Epithelial cell of prostate (primary cell): Measurements from ENCODE around the gene OR51B5.
"Not testable (repeated sequence)": the region's sequence is repeated elsewhere in the genome, so short reads cannot be mapped to it uniquely, and the experiment has no call there.

Experiments used
- DNase-seq: peaks from one replicate; pipeline ENCODE4 v3.0.0-alpha.2; 2011; ENCODE audit warnings: low read depth, low spot score
- H3K27ac ChIP-seq: fragments of 450-650 bp; 2 replicates; pipeline ENCODE4 v1.5.1; 2017; ENCODE audit warnings: mild to moderate bottlenecking

OR51B5 gene

DNA sequence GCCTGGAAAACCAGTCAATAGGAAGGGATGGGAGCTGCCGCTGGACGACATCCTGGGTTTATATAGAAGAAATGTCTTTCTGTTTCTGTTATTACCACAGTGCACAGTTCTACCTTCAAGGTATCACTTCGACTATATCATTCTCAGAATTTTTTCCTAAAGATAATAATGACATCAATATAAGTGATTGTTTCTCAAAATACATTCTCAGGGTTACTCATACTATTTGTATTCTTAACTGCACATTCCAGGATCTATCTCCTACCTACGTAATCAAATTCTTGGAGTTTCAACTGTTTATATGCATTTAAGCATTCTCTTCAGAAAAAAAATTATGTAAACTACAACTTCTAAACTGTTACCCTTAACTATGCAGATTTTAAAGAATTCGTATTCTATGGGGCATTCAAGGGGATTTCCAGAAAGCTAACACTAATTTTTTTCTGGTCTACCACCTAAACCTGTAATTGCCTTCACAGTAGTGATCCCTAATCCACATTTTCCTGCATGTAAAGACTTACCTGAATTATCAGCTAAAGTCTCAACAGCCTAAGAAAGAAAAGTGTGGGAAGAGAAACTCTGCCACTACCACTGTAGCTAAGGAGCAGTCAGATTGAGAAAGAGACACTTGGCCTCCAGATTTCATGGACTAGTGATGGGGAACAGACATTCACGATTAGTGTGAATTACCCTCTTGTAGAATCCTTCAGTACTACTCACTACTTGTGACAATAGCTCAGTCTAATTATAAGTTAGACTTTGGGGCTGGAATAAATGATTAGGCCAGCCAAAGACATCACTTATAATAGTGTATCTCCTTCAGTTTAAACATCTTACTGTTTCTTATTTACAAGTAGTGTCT lies at the start of gene OR51B5:
TSS of gene OR51B5 (minus strand) at position 51 of the 862 bp plus-strand sequence. CDS start at position 51, 0 bp downstream.
- no peak for DNase-seq
- H3K27ac ChIP-seq = no peak within 1 kb of the TSS

DNA sequence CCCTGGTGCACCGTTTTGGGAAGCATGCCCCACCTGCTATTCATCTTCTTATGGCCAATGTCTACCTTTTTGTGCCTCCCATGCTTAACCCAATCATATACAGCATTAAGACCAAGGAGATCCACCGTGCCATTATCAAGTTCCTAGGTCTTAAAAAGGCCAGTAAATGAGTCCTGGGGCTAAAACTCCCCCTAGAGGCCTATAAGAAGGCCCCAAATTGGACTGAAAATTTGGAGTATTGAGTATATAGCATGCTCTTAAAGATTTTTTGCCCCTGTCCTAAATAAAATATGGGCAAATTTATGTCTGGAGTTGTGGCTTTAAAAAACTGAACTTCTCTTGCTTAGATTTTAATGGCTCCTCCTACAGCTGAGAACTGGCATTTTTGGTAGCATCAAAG lies 46.9 kb upstream of the OR51B5 start:
- DNase-seq = no peak
- no peak overlapping the region for H3K27ac ChIP-seq

DNA sequence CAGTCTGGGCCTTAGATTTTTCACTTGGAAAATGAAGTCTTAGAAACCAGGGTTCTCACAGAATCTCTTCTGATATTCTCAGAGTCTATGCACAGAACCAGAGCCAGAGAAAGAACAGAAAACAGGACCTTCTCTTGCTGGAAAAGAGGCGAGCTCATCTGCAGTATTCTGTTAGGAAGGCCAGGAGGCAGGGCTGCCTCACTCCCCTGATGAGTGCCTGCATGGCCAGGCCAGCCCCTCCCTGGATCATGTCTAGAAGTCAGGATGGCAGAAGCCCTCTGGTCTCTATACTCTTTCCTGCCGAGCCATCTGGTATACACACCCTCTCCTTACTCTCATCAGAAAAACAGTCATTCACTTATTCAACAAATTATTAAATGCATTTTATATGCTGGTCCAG lies 41.0 kb upstream of the OR51B5 start:
- no peak overlapping the region for H3K27ac ChIP-seq
- DNase-seq = no peak

DNA sequence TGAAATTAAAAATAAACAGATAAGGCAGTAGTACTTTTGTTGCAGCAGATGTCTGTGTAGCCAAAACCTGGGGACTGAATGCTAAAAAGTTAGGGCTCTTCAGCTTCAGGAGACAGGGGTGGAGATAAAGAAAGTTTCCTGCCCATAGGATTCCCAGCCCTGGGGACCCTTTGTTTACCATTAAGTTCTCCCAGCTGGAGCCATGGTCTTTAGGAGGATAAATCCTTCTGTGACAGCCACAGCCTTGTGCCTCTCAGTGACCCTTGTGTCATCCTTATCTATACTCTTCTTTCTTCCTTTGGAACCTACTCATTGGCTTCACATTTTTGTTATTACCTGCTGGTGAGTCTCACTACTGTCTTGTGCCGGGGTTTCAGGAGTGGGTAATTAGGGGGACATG lies 40.3 kb upstream of the OR51B5 start, which contains the start of gene OR51M1:
TSS of gene OR51M1 (plus strand) at position 237 of the 400 bp plus-strand sequence. CDS start 5,587 bp downstream, outside the sequence.
- H3K27ac ChIP-seq = no peak within 1 kb of the TSS
- DNase-seq = no peak

DNA sequence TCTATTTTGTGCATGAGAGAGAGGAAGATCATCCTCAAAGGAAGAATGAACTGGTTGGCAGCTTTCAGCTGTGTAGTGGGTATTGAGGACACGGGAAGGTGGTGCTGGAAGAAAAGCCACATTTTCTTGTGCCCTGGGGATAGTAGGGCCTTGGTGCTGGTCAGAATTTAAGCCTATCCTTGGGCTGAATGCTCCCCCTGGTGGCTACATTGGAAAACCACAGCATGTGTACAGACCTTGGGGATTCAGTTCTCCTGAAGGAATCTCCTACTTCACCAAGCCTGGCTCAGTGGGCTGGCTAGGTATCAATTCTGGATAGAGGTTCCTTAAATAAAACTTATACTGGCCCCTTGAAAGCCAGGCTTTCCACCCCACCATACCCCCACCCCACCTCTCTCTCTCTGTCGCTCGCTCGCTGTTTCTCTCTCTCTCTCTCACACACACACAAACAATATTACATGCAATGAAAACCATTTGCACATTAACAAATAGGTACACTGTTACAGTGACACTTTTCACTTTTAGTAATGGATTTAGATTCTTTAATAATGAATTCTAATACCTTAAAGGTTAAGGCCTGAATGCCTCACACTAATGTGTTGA lies 37.5 kb upstream of the OR51B5 start:
- no peak for DNase-seq
- H3K27ac ChIP-seq = no peak overlapping the region

GRCh38 chr11:5369789-5370188 lies 26.5 kb upstream of the OR51B5 start:
- no peak for DNase-seq
- no peak overlapping the region for H3K27ac ChIP-seq

GRCh38 chr11:5368502-5369043 lies 25.2 kb upstream of the OR51B5 start:
- no peak for DNase-seq
- no peak overlapping the region for H3K27ac ChIP-seq

GRCh38 chr11:5367448-5368074 lies 24.2 kb upstream of the OR51B5 start:
- H3K27ac ChIP-seq = no peak overlapping the region
- no peak for DNase-seq

GRCh38 chr11:5366856-5367255 lies 23.5 kb upstream of the OR51B5 start:
- no peak for DNase-seq
- H3K27ac ChIP-seq = no peak overlapping the region

- DNase-seq, H3K27ac ChIP-seq: not testable (repeated sequence)
These were observed 23.0 kb upstream of the OR51B5 start for GRCh38 chr11:5366365-5366764.

DNA sequence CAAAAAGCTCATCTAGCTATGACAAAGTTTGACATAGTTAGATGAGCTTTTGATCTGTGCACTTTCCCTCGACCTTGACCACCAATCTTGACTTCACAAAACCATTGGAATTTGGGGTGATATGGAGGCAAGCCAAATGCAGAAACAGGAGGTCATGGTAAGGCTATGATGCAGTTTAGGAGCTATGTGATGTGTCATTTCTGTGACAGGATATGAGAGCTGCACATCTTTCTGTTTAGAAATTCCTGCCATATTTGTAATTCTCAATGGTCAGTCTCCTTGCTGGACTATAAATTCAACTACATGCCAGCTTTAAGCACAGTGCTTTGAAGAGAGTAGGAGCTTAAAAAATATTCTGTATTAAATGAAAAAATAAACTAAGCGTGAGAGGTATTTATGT lies 20.9 kb upstream of the OR51B5 start:
- no peak for DNase-seq
- no peak overlapping the region for H3K27ac ChIP-seq

- H3K27ac ChIP-seq = no peak overlapping the region
- no peak for DNase-seq
These were observed 20.4 kb upstream of the OR51B5 start for GRCh38 chr11:5363679-5364078.

GRCh38 chr11:5362017-5362625 lies 18.8 kb upstream of the OR51B5 start:
- no peak overlapping the region for H3K27ac ChIP-seq
- DNase-seq = no peak

DNA sequence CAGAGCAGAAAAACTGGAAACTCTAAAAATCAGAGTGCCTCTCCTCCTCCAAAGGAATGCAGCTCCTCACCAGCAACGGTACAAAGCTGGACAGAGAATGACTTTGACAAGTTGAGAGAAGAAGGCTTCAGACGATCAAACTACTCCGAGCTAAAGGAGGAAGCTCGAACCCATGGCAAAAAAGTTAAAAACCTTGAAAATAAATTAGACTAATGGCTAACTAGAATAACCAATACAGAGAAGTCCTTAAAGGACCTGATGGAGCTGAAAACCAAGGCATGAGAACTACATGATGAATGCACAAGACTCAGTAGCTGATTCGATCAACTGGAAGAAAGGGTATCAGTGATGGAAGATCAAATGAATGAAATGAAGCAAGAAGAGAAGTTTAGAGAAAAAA lies 12.7 kb upstream of the OR51B5 start:
- H3K27ac ChIP-seq, DNase-seq: not testable (repeated sequence)

DNA sequence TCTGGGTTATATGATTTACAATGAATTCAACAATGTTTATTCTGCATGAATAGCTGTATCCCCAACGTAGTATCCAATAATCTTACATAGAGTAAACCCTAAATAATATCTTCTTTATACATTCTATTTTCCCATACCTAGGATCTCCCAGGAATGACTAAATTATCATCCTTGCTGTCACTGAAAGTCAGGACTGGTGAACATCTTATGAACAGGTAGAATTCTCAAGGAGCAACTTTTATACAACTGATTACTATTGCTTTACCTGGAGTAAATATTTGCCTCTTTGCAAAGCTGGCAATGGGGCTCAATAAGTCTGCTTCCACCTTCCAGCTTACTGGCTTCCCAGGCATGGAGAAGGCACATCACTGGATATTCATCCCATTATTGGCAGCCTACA lies 7.9 kb upstream of the OR51B5 start, which contains the start of gene OR51B6:
TSS of gene OR51B6 (plus strand) at position 301 of the 400 bp plus-strand sequence. CDS start at position 301, 0 bp downstream.
- no peak for DNase-seq
- H3K27ac ChIP-seq = no peak within 1 kb of the TSS

GRCh38 chr11:5349550-5349949 lies 6.2 kb upstream of the OR51B5 start:
- DNase-seq = no peak
- H3K27ac ChIP-seq = no peak overlapping the region

GRCh38 chr11:5348551-5349194 lies 5.3 kb upstream of the OR51B5 start:
- no peak overlapping the region for H3K27ac ChIP-seq
- DNase-seq = no peak

DNA sequence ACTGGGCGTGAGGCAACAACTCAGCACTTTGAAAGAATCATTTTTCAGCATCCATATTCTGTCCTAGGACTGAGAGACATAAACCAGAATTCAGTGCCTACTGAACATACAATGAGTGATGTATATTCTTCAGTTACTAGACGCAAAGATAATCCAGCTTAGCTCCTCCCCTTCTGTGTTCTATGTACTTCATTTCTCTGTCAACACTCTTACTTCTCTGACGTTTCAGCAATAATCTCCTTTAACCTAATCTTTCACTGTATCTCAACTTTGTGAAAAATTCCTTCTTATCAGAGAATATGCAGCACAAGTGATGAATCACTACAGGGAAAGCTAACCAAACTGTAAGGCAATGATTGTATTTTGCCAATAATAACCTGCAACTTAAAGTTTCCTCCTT lies 2.5 kb upstream of the OR51B5 start:
- H3K27ac ChIP-seq = no peak overlapping the region
- no peak for DNase-seq

GRCh38 chr11:5339771-5340322 lies 3.5 kb downstream of the OR51B5 start:
- no peak for DNase-seq
- no peak overlapping the region for H3K27ac ChIP-seq

- H3K27ac ChIP-seq, DNase-seq: not testable (repeated sequence)
These were observed 6.1 kb downstream of the OR51B5 start for GRCh38 chr11:5337253-5337652.
